ENCODE results near the gene TBC1D10A.
"Not testable (repeated sequence)": the region's sequence is repeated elsewhere in the genome, so short reads cannot be mapped to it uniquely, and the experiment has no call there.

The TBC1D10A gene

DNA sequence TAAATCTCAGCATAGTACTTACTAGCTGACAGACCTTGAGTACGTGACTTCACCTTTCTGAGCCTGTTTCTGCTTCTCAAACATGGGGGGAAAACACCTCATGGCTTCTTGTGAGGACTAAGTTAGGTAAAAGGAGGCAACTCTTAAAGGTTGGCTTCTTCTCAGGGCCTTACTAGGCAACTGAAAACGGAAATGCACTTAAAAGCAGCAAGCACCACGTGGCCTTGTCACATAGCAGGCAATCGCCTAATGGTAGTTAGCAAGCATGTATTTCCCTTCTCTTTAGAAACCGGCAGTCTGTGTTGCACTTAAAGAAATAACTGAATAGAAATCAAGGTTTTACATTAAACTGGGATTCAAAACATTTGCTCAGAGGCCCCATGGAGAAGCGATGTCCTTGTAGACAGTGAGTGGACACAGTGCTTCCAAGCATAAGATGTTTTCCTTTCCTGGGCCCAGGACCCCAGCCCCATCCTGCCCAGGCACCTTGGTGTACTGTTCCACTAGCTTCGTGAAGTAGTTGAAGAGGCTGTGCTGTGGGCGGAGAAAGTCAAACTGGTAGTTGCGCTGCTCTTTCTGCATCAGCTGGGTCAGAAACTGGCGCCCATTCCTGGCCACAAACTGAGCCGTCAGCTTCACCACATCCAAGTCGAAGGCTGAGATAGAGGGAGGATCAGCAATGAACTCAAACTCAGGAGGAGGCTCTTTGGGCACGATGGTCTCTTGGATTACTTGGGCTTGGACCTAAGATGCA is 17.9 kb upstream of the TBC1D10A start:
- DNase-seq, result no peak

DNA sequence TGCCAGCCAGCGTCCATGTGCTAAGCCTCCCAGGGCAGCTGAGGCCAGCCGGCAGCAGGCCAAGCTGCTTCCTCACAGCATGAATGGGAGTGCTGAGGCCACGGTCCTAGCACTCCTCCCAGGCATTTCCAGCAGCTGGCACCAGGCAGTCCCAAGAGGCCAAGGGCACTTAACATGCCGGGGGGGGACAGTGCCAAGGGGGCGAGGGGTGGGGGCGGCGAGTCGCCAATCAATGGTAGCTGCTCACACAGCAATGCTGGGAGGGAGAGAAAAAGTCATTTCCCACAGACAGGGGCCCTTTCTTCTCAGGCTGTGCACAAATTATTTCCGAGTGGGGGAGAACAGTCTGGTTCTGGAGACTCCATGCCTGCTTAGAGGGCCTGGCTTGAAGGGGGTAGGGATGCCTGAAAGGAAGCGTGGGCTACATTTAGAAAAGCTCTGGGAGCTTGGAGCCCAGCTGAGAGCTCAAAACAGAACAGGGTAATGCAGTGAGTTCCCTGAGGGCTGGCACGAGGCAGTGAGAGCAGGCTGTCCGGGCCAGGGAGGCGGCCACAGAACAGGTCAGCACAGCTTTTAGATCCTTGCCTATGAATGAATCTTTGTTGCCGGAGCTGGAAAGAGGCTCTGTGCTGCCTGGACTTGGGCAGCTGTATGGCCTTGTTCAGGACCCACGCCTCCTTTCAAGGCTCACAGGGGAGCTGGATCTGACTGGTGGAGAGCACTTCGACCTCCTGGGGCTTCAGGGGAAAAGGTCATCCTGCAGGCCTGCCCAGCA is 14.4 kb upstream of the TBC1D10A start:
- no peak for DNase-seq

GRCh38 chr22:30338802-30339201 is 12.1 kb upstream of the TBC1D10A start:
- DNase-seq, result no peak

DNA sequence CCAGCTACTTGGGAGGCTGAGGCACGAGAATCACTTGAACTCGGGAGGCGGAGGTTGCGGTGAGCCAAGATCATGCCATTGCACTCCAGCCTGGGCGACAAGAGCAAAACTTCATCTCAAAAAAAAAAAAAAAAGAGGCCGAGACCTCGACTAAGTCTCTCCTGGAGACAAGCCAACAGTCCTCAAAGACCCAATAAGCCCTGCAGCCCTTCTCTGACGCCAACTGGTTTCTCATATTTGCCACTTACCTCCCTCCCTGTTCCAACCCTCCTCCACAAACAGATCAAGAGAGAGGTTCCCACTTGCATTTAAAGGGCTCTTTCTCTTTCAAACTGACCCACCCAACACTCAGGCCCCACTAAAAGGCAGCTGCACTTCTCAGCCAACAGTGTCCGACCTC is 11.6 kb upstream of the TBC1D10A start:
- not testable (repeated sequence) for DNase-seq

- no peak for DNase-seq
Observed at GRCh38 chr22:30337461-30337778, 10.7 kb upstream of the TBC1D10A start.

DNA sequence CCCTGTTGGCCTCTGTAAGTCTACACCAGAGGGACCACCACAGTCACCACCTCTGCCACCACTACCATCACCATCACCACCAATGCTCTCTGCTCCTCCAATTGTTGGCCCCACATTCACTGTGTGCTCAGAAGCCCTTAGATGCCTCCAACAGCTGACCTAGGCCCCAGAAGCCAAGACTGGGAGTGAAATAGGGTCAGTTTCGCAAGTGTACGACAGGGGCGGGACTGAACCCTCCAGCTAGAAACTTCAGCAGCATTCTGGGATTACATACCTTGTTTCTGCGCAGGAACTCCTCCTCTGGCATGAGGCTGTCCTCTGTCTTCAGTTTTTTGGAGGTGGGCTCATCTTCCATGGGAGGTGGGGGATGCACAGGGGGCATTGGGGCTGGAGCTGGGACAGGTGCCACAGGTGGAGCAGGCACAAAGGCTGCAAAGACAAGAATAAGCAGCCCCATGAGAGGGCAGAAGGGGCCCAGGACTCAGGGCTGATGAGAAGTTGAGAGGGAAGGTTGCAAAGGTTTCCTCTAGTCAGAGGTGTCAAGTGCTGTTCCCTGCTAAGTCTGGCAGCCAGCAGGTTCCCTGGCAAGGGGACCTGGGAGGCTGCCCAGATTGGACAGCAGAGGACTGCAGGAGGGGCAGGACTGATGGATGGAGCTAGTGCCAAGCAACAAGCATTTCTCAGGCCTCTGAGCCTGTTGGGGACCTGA is 10.2 kb upstream of the TBC1D10A start:
- DNase-seq, result no peak

- no peak for DNase-seq
Observed at GRCh38 chr22:30335236-30335635, 8.5 kb upstream of the TBC1D10A start.

DNA sequence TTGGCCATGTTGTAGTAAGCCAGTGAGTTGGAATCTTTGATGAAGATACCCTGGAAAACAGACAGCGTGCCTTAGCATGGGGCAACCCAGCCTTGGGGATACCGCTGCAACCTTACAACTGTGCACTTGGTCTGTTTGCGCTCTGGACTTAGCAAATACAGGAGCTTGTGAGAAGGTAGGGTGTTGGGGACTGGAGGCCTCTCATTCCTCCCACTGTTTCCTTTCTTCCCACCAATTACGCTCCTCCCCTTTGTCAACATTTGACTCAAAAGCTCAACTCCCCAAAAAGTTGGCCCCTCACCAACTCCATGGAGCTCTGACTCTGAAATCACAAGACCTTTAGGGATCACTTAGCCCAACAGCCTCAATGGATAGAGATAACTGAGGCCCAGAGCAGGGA is 7.9 kb upstream of the TBC1D10A start:
- DNase-seq, result no peak

DNA sequence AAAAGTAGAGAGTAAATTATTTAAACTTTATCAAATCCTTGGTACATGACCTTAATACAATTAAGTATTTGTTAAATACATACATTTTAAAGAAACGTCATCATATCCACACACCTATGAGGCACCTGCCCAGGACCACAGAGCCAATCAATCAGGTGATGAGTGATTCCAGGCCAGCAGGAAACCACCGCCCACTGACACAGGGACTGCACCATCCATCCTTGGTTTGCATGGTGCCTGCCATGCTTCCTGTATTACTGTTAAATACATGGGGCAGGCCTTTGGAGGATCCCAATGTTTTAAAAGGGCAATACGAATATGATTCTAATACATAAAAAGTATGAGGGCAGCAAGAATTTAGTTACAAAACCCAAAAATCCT is 7.0 kb upstream of the TBC1D10A start:
- DNase-seq, result no peak

DNA sequence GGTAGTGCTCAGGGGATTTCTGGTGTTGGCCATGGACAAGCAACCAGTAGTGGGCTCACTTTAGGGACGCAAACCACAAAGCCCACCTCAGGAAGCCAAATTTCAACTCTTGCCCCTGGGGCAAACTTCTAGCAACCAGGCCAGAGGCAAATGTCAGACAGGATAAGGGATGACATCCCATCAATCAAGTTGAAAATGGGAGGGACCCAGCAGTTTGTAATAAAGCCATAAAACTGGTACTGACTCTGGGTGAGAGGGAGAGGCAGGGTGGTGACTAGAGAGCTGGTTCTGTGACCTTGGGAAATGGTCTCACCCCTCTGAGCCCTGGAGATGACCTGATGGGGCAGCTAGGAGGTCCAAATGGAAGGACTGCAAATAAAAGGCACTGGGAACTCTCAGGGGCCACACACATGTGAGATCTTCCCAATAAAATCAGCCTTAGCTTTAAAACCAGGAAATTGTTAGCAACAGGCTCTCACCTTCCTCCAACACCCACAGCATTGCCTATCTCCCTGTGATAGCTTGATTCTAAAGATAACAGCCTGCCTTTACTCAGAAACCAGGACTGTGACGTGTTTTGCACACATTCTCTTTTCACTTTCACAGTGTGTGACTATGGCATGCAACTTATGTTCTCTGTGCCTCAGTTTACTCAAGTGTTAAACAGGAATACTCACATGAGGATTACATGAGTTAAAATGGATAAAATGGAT is 6.4 kb upstream of the TBC1D10A start:
- no peak for DNase-seq

- no peak for DNase-seq
Observed at GRCh38 chr22:30332551-30332950, 5.8 kb upstream of the TBC1D10A start.

DNA sequence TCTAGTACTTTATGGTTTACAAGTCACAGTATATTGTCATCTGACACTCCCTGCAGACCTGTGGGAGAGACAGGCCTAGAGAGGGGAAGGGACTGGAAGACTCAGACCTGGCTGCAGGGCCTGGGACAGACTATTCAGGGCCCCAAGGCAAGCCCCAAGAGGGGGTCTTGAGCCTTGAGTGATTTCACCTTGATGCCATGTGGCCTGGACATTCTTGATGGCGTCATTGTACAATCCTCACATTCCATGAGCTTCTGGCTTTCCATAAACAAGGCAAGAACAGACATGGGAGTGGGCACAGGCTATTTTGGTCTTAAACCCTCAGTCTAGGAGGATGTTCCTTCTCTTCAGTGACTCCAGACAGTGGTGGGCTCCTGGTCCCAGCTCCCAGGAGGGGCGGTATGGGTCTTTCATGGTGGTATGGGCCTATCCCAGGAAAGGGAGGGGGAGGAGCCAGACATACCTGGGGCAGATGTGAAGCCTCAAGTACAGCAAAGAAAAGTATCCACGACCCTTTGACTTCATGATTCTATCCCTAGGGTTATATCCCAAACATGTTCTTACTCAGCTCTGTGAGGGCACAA is 1.8 kb upstream of the TBC1D10A start:
- DNase-seq, result no peak

GRCh38 chr22:30327864-30328345 is 1.2 kb upstream of the TBC1D10A start:
- peak; percentile 43 for DNase-seq

GRCh38 chr22:30326255-30326705 is 461 bp downstream of the TBC1D10A start:
- DNase-seq, result peak; percentile 38

- DNase-seq, result no peak
Observed at GRCh38 chr22:30325724-30326254, 952 bp downstream of the TBC1D10A start.

- no peak for DNase-seq
Observed at GRCh38 chr22:30325065-30325720, 1.5 kb downstream of the TBC1D10A start.

GRCh38 chr22:30324014-30324730 is 2.6 kb downstream of the TBC1D10A start:
- no peak for DNase-seq

GRCh38 chr22:30323246-30323645 is 3.5 kb downstream of the TBC1D10A start:
- no peak for DNase-seq

DNA sequence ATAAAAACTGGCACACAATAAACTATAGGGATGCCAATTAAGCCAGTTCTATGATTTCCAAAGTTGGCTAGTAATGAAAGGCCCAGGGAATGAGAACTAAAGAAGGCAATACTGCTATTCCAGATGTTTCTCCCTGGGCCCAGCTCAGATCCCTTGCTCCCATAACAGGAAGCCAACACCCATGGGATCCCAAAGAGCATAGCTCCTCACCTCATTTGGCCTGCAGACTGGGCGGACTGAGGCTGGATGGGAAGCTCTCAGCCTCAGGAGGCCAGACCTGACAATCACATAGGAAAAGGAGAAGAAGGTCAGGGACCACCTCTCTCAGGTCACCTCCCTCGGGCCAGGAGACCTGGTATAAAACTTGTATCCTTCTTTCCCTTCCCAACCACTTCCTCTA is 5.3 kb downstream of the TBC1D10A start:
- DNase-seq, result no peak

GRCh38 chr22:30320021-30320556 is 6.7 kb downstream of the TBC1D10A start:
- DNase-seq, result no peak
